Stimulated activated CD4-positive, alpha-beta T cell treated with anti-CD3 and anti-CD28 coated beads, Interleukin-1b, Interleukin-23, amount 100 ng/mL, for 1 hour (primary cell): ENCODE data around the gene GRM4.

Source experiments
- DNase-seq, 2 donors: peaks; one replicate each; pipeline ENCODE4 v3.0.0-alpha.2; 2020; ENCODE audit warnings: low read depth in 2 of 2

The GRM4 gene

DNA sequence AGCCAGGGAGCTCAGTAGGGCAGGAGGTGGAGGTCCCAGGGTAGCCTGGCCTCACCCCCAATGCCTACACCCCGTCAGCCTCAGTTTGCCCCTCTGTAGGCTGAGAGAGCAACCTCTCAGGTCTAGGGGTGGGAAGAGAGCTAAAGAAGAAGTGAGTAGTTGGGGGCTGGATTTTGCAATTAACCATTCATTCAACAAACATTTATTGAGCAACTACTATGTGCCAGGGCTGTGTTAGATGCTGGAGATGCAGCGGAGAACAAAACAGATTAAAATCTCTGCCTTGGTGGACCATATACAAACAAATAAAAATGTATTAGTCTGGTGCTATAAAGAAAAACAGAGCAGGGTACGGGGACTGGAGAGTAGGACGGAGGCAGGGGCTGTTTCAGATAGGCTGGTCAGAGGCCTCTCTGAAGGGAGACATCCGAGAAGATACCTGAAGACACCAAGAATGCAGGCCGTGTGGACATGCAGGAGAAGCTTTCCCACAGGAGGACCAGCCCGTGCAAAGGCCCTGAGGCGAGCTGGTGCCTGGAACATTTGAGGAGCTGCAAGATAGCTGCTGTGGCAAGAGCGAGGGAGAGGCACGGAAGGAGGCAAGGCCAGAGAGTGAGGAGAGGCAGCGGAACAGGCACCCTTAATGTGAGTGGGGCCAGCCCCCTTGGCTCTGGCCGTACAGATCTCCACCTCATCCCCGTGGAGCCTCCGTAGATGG, 60.3 kb downstream of the GRM4 start:
- DNase-seq = no peak

DNA sequence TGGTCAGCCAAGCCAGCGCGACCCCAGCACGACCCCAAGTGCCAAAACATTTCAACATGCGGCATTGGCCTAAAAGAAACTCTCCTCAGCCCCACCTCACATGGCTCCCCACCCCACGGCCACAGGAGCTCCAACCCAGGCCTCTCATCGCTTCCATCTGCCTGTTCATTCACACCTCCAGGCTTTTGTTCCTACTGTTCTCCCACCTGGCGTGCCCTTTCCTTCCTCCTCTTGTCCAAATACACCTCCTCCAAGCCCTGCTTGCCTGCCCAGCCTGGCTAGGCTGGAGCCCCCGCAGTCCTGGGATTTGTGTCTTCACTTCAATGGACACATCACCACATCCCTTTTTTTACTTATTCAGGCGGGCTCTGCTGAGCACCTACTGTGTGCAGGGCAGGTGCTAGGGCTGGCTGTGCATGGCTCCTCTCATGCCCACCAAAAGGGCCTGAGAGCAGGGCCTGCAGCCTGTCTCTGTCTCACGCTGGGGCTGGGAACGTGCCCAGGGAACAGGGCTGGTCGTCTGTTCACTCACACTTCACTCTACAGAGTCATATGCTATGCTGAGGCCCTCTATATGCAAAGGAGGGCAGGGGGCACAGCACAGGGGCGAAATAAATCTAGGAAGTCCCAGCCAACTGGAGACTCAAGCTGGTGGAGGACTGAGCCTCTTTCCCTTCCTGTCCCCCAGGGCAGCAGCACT, 61.1 kb downstream of the GRM4 start:
- no peak for DNase-seq

- DNase-seq = no peak
These were observed 62.8 kb downstream of the GRM4 start for GRCh38 chr6:34082864-34083626.

GRCh38 chr6:34082348-34082747, 63.5 kb downstream of the GRM4 start:
- DNase-seq = no peak

DNA sequence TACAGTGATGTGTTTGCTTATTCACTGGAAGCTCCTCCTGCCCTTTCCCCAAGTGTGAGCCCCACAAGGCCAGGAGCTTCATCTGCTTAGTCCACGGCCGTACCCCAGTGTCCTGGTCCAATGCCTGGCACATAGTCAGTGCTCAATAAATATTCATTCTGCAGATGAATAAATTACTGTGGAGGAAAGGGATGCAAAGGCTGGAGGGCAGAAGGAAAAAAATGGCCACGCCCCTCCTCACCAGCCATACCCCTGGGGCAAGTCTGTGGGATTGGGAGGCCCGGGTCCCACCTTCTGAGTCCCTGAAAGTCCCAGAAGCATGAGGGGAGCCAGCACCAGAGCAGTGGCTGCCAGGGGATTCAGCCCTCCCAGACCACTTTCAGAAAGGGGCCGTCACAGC, 65.5 kb downstream of the GRM4 start:
- DNase-seq = no peak

DNA sequence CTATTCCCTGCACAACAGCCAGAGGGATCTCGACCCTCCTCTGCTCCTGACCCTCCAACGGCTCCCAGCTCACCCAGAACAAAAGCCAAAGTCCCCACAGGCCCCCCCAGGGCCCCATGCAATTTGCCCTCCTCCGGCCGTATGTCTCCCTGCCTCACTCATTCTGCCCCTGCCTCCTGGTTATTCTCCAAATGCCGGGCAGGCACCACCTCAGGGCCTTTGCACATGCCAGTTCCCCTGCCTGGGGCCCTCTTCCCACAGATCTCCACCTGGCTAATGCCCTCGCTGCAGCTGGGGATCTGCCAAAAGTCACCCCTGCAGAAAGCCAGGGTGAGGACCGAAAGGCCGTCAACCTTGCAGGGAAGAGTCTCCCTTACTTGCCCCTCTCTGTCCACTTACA, 66.0 kb downstream of the GRM4 start:
- no peak for DNase-seq

DNA sequence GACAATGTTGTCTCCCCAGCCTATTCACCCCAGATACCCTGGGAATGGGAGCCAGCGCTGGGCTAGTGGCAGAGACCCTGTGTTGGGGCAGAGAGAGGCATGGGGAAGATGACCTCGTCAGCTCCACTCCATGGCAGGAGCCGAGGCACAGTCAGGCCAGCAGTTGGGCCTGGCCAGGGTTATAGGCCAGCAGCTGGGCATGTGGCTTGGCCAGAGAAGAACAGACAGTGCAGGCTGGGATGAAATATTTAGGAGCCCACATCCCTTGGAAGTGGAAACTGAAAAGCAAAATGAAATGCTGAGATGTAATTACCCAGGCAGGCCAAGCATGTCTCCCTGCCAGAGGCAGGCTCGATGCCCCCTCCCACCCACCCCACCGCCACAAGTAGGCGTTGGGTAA, 70.0 kb downstream of the GRM4 start:
- DNase-seq = no peak

DNA sequence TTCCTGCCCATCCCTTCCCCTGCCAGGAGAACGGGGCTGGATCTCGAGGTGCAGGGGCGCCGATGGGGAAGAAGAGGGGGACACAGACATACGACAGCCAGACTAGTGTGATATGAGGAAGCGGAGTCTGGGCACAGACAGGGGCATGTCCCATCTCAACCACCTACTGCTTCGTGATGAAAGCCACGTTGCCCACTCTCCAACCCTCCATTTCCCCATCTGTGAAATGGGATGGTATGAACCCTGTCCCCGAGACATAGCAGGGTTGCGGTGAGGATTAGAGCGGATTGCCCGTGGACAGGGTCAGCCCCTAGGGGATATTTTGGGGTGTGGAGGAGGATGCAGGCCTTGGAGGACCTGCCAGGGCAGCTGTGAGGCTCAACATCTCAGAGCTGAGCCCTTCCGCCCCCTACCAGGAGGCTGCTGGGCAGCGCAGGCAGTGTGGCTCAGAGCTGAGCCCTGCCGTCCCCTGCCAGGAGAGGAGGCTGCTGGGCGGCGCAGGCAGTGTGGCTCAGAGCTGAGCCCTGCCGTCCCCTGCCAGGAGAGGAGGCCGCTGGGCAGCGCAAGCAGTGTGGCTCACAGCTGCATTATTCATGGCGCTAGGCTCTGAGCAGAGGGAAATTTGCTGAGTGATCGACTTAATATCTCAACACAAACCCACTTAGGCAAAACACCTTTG, 71.7 kb downstream of the GRM4 start:
- DNase-seq = no peak

DNA sequence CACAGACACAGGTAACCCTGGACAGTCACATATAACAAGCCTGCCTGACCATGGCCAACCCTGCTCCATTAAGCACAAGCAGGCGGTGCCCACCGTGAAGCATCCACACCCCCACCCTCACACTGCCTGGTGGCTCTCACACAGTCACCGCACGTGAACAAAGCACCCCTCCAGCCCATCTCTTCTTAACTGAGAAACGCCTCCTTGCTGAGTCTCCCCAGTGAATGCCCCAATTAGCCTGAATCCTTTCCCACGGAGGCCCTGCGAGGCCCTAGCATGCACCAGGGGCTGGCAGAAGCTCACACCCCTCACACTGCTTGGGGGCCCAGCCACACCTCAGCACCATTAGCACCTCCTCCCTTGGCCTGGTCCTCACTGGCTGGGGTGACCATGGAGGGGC, 72.3 kb downstream of the GRM4 start:
- DNase-seq = no peak

DNA sequence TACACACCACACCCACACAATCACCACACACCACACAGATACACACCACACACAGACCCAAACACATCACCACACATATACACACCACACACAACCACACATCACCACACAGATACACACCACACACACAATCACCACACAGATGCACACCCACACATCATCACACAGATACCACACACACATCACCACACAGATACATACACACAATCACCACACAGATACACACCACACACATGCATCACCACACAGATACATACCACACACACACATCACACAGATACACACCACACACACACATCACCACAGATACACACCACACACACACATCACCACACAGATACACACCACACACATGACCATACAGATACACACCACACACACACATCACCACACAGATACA, 73.2 kb downstream of the GRM4 start:
- DNase-seq = no peak

- no peak for DNase-seq
These were observed 74.0 kb downstream of the GRM4 start for GRCh38 chr6:34071884-34072379.

DNA sequence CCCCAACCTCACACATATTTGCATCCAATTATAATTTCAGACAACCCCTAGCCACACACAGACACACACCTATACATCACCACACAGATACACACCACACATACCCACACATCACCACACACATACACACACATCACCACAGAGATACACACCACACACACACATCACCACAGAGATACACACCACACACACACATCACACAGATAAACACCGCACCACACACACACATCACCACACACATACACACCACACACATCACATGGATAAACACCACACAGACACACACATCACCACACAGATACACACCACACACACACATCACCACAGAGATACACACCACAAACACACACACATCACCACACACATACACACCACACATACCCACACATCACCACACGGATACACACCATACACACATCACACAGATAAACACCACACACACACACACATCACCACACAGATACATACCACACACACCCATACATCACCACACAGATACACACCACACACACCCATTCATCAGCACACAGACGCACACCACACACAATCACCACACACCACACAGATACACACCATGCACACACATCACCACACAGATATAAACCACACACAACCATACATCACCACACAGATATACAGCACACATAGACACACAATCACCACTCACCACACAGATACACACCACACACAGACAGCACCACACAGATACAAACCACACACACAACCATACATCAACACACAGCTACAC, 74.6 kb downstream of the GRM4 start:
- no peak for DNase-seq

DNA sequence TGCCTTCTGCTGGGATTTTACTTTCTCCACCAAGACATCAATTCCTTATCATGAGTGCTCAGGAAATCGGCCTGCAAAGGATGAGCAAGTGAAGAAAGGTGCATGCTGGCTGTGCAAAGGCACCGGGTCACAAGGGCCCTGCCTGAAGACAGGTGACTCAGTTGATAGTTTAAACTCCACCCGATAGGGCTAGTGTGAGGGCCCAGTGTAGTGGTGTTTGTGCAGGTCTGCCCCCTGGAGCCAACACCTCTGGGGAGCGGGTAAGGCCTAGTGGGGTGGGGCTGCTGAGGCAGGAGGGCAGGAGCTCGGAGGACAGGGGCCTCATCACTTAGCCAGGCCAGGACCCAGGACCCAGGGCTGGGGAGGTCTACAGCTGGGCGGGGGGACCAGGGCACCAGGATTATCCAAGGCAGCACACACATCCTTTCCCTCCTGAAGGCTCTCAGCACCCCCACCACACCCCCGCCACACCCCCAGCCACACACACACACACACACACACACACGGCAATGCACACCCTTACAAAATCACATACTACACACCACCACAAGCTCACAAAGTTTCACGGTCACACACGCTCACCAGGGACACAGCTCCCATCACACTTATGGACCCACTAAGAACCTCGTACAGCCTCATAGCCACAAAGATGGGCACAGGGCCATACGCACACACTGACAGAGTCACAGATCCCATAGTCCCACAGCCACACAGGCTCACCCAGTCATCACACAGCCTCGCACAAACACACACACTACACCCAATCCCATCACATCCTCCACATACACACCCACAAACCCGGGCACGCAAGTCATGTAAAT, 75.4 kb downstream of the GRM4 start:
- no peak for DNase-seq

GRCh38 chr6:34068462-34069044, 77.3 kb downstream of the GRM4 start:
- no peak for DNase-seq

DNA sequence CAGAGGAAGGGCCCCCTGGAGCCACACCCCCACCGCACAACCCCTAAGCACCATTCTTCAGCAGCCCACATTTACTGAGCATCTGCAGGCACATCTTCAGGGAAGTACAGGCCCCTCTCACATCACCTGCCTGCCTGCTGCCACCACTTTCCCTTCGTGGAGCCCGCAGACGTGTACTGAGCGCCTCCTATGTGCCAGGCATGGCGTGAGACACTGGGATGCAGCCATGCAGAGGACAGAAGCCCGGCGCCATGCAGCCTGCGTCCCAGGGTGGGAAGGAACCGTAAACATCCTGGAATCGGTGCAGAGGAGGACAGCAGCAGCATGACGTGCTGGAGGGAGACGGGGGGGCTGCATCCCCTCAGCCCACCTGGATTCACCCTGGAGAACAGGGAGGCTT, 78.1 kb downstream of the GRM4 start:
- no peak for DNase-seq

- DNase-seq = no peak
These were observed 78.8 kb downstream of the GRM4 start for GRCh38 chr6:34066772-34067770.

GRCh38 chr6:34066218-34066571, 79.7 kb downstream of the GRM4 start:
- DNase-seq = no peak

- DNase-seq = no peak
These were observed 80.2 kb downstream of the GRM4 start for GRCh38 chr6:34065466-34066217.
